ENCODE data around the gene ZIC2. TPM values are rescaled to one million over a fixed set of nuclear protein-coding genes. Genes with fewer than 3 reads are reported as not detected.
A peak's percentile ranks its signal among the peaks of the same experiment; 100 is the strongest.

ZIC2 gene
- total RNA-seq, 1 experiment from 2014 or later: 44.4 TPM

DNA sequence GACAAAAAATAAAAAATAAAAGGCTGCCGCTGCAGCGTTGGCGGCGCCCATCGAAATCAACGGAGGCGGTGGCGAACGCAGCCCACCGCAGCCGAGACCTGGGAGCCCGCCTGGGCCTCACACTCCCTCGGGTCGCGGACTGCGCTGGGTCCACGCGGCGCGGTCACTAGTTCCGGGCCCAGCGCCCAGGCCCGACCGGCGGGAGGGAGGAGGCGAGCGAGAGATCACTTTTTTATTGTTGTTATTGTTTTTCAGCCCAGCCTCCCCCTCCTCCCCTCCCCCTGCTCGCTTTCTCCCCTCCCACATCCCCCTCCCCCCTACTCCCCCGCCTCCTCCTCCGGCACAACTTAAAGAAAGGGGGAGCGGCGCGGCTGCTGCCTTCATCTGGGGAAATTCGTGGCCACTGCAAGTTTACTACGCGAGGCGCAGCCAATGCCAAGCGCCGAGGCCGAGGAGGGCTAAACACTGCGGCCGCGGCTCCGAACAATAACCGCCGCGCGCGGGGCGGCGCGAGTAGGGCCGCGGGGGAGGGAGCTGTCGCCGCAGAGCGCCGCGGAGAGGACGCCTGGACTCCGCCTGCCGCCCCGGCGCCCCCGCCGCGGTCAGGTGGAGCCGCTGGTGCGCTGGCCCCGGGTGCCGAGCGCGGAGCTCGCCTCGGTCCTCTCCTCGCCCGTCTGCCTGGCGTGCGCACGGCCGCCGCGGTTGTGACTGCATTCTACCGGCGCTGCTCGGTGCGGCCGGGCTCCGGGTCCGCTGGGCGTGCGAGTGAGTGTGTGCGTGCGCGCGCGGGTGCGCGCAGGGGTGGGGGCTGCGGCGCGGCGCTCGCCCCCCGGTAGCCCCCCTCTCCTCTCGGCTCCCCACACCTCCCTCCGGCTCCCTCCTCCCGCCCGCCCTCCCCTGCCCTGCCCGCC, 505 bp upstream of the ZIC2 start:
- Histone ChIP-seq H3K27ac (ENCODE audit: low read depth, low read length) (peak overlapping the region; percentile 100), H3K4me1 (ENCODE audit: control insufficient read depth in 1 of 2, insufficient read depth in 2 of 2, low read length in 2 of 2) (peaks cover 15 to 28% of the 10 kb centered on the region in 2 experiments), H4K20me1 (ENCODE audit: insufficient read depth) (no peaks in the 10 kb centered on the region), H3K4me2 (ENCODE audit: low read length) (peak overlapping the region; percentile 99), H3K4me3 (replicated peaks in 1 of 2; ENCODE audit: low read depth in 1 of 2, low read length in 2 of 2) (peak overlapping the region; percentile 85 to 96), H2AFZ (ENCODE audit: low read depth, low read length, poor library complexity, severe bottlenecking) (no peak overlapping the region), H3K9me3 (ENCODE audit: control insufficient read depth in 1 of 2, insufficient read depth in 1 of 2, low read depth in 1 of 2, low read length in 2 of 2) (no peaks in the 10 kb centered on the region), H3K36me3 (ENCODE audit: control insufficient read depth in 1 of 2, insufficient read depth in 2 of 2, low read length in 2 of 2) (peaks cover 0 to 1% of the 10 kb centered on the region in 2 experiments; a peak in 2 of 4 replicates), H3K9ac (ENCODE audit: low read length) (peak overlapping the region; percentile 70), H3K79me2 (ENCODE audit: insufficient read depth, low read length) (peaks cover 32% of the 10 kb centered on the region), H3K27me3 (ENCODE audit: insufficient read depth, low read length) (no peaks in the 10 kb centered on the region), H3K9me2 (ENCODE audit: insufficient read depth) (no peaks in the 10 kb centered on the region)
- POLR2A ChIA-PET: interaction anchor here (0.7 to 2.1 kb wide), 7 partner anchors 9 to 1904 kb away, joined by 3 to 21 read pairs (median 4); partner anchors contain the start of genes GGACT and ZIC5
- intact Hi-C loops (cut with micrococcal nuclease): no loop called here
- CTCF ChIA-PET: interaction anchor here (1.0 to 1.6 kb wide), 3 partner anchors 11 to 254 kb away, joined by 3 to 5 read pairs (median 5); no protein-coding TSS in a partner anchor
- DNase-seq (ENCODE audit: low read depth, low spot score) (peak; percentile 73), ATAC-seq (peak; percentile 68)
- RAD21 ChIA-PET (ENCODE audit: low non-redundant PET in 1 of 2, low total read pairs in 2 of 2, uncharacterized antibody in 2 of 2, unreplicated experiment in 2 of 2): interaction anchor here in 1 of 2 experiments (0.6 to 0.8 kb wide), 2 partner anchors 62 to 555 kb away, joined by 3 to 5 read pairs; no protein-coding TSS in a partner anchor
- TF ChIP-seq TCF7L2 (IDR thresholded peaks at IDR 0.05; ENCODE audit: borderline replicate concordance, extremely low read depth, insufficient read depth, insufficient read length) (peak; percentile 39), EGR1 (IDR thresholded peaks at IDR 0.05; ENCODE audit: low read depth) (no peak), POLR2A (IDR thresholded peaks at IDR 0.05; ENCODE audit: borderline replicate concordance, extremely low read depth, insufficient read depth, insufficient read length) (peak; percentile 75), POLR2AphosphoS5 (IDR thresholded peaks at IDR 0.05; ENCODE audit: low read depth, low read length) (peak; percentile 82), ELF1 (IDR thresholded peaks at IDR 0.05; ENCODE audit: borderline replicate concordance, low read depth) (no peak)
- TF ChIP-seq, protein P1, sequence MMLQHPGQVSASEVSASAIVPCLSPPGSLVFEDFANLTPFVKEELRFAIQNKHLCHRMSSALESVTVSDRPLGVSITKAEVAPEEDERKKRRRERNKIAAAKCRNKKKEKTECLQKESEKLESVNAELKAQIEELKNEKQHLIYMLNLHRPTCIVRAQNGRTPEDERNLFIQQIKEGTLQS (IDR thresholded peaks at IDR 0.05): no peak
- no TSS peak for BruUV-seq (replicated peaks)

All from HCT116 (cell line).